ENCODE data around the gene SLC4A9. TPM values are rescaled to one million over a fixed set of nuclear protein-coding genes. Genes with fewer than 3 reads are reported as not detected.

Gene SLC4A9
- total and polyA plus RNA-seq, 2 donors (not counting 3 experiments of a cell fraction or from before 2014, with no cell fraction given) = not detected

GRCh38 chr5:140364472-140364765 is 4.4 kb downstream of the SLC4A9 start:
- no peak overlapping the region for H2AFZ ChIP-seq (ENCODE audit: low read depth, low read length)
- H3K9ac ChIP-seq (replicated peaks; ENCODE audit: extremely low read depth, insufficient read depth, low read length) = no peak overlapping the region
- ChIA-PET POLR2A (interaction anchor here (0.5 kb wide), 1 partner anchor 283 kb away, joined by 5 read pairs; the partner anchor contains the start of genes IK and NDUFA2), CTCF (interaction anchor here (1.9 to 4.1 kb wide), 7 partner anchors 9 to 356 kb away, joined by 7 to 64 read pairs (median 19); no protein-coding TSS in a partner anchor)
- DNase-seq (ENCODE audit: low read depth, low spot score) (no peak), FAIRE-seq (no peak)
- no peaks in the 10 kb centered on the region for H4K20me1 ChIP-seq (replicated peaks; ENCODE audit: control insufficient read depth, extremely low read depth, insufficient read depth, low read length)
- no peaks in the 10 kb centered on the region for H3K27me3 ChIP-seq (ENCODE audit: control insufficient read depth in 2 of 2, insufficient read depth in 2 of 2, low read length in 2 of 2)
- no peaks in the 10 kb centered on the region for H3K36me3 ChIP-seq (ENCODE audit: control insufficient read depth in 2 of 2, extremely low read depth in 1 of 2, insufficient read depth in 2 of 2, low read length in 2 of 2)
- intact Hi-C loops (cut with micrococcal nuclease) (no loop called here), dilution Hi-C loops (cut with MboI; ENCODE audit: extremely low pct_ligation_motif_present, low sequenced_read_pairs) (no loop called here)
- no peaks in the 10 kb centered on the region for H3K9me3 ChIP-seq (replicated peaks; ENCODE audit: control insufficient read depth, insufficient read depth, low read length)
- no peak for TF ChIP-seq CTCF (IDR thresholded peaks at IDR 0.05; ENCODE audit: extremely low read depth in 1 of 2, insufficient read depth in 1 of 2, low read depth in 1 of 2, low read length in 2 of 2)
- no peak for TF ChIP-seq JUN (IDR thresholded peaks at IDR 0.05; ENCODE audit: borderline replicate concordance, insufficient read depth, insufficient read length, low read depth)
- TF ChIP-seq, protein P1, sequence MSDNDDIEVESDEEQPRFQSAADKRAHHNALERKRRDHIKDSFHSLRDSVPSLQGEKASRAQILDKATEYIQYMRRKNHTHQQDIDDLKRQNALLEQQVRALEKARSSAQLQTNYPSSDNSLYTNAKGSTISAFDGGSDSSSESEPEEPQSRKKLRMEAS (IDR thresholded peaks at IDR 0.05; ENCODE audit: insufficient read depth, insufficient read length) = no peak
- TF ChIP-seq MYC (IDR thresholded peaks at IDR 0.05; ENCODE audit: low read depth, low read length) = no peak
- TF ChIP-seq GATA2 (IDR thresholded peaks at IDR 0.05; ENCODE audit: insufficient read depth, insufficient read length, low read depth, low read length) = no peak
- no peak for TF ChIP-seq EZH2 (IDR thresholded peaks at IDR 0.05; ENCODE audit: borderline replicate concordance, low read depth, low read length, severe bottlenecking)
- no peak for TF ChIP-seq POLR2AphosphoS5 (IDR thresholded peaks at IDR 0.05; ENCODE audit: insufficient read depth, low read depth, low read length)
- TF ChIP-seq FOS (IDR thresholded peaks at IDR 0.05; ENCODE audit: borderline replicate concordance, insufficient read depth, low read length) = no peak
- no peak for TF ChIP-seq POLR2A (IDR thresholded peaks at IDR 0.05; ENCODE audit: low read depth, low read length)
- no peaks in the 10 kb centered on the region for H3K79me2 ChIP-seq (ENCODE audit: control insufficient read depth, insufficient read depth, low read length)
- no peak overlapping the region for H3K4me3 ChIP-seq (replicated peaks in 1 of 3; ENCODE audit: insufficient read depth in 1 of 3, low read depth in 1 of 3, low read length in 3 of 3)
- H3K4me1 ChIP-seq (ENCODE audit: control insufficient read depth, extremely low read depth, insufficient read depth, low read length) = peaks cover 3% of the 10 kb centered on the region
- H3K27ac ChIP-seq (ENCODE audit: insufficient read depth, low read depth, low read length) = no peak overlapping the region
- BruUV-seq (replicated peaks) = no TSS peak
- no peak overlapping the region for H3K4me2 ChIP-seq (ENCODE audit: insufficient read depth, low read length)
- H3K9me1 ChIP-seq (replicated peaks; ENCODE audit: control insufficient read depth, extremely low read depth, insufficient read depth, low read length) = no peaks in the 10 kb centered on the region
